Stimulated activated CD8-positive, alpha-beta memory T cell treated with anti-CD3 and anti-CD28 coated beads, Interleukin-4, amount 100 ng/mL, for 48 hours (primary cell): Measurements from ENCODE around the gene ADCYAP1R1.

Experiments used
- DNase-seq: peaks from one replicate; pipeline ENCODE4 v3.0.0-alpha.2; 2020

Gene ADCYAP1R1

GRCh38 chr7:31069860-31070555, 17.9 kb downstream of the ADCYAP1R1 start:
- no peak for DNase-seq

GRCh38 chr7:31070991-31071644, 19.0 kb downstream of the ADCYAP1R1 start:
- no peak for DNase-seq

GRCh38 chr7:31071645-31072029, 19.5 kb downstream of the ADCYAP1R1 start:
- no peak for DNase-seq

GRCh38 chr7:31073326-31074119, 21.4 kb downstream of the ADCYAP1R1 start:
- DNase-seq = no peak

GRCh38 chr7:31074120-31074383, 21.9 kb downstream of the ADCYAP1R1 start:
- DNase-seq = no peak

GRCh38 chr7:31074403-31075085, 22.4 kb downstream of the ADCYAP1R1 start:
- no peak for DNase-seq

GRCh38 chr7:31075086-31075405, 22.9 kb downstream of the ADCYAP1R1 start:
- DNase-seq = no peak

GRCh38 chr7:31076051-31076450, 23.9 kb downstream of the ADCYAP1R1 start:
- no peak for DNase-seq

- DNase-seq = no peak
Observed at GRCh38 chr7:31076641-31077310, 24.7 kb downstream of the ADCYAP1R1 start.

- no peak for DNase-seq
Observed at GRCh38 chr7:31077484-31078362, 25.6 kb downstream of the ADCYAP1R1 start.

- DNase-seq = no peak
Observed at GRCh38 chr7:31078363-31078990, 26.4 kb downstream of the ADCYAP1R1 start.

GRCh38 chr7:31079126-31079823, 27.2 kb downstream of the ADCYAP1R1 start:
- no peak for DNase-seq

- no peak for DNase-seq
Observed at GRCh38 chr7:31079824-31080511, 27.9 kb downstream of the ADCYAP1R1 start.

- no peak for DNase-seq
Observed at GRCh38 chr7:31080763-31081162, 28.7 kb downstream of the ADCYAP1R1 start.

GRCh38 chr7:31082017-31082416, 29.9 kb downstream of the ADCYAP1R1 start:
- DNase-seq = no peak

GRCh38 chr7:31082447-31082846, 30.3 kb downstream of the ADCYAP1R1 start:
- DNase-seq = no peak

GRCh38 chr7:31083210-31083786, 31.2 kb downstream of the ADCYAP1R1 start:
- no peak for DNase-seq

GRCh38 chr7:31084226-31084625, 32.1 kb downstream of the ADCYAP1R1 start:
- DNase-seq = no peak

GRCh38 chr7:31087351-31087750, 35.2 kb downstream of the ADCYAP1R1 start:
- DNase-seq = no peak

- no peak for DNase-seq
Observed at GRCh38 chr7:31091924-31092434, 39.9 kb downstream of the ADCYAP1R1 start.
